H9 (cell line): Measurements from ENCODE around the gene AP3S2. TPM values are rescaled to one million over a fixed set of nuclear protein-coding genes. Genes with fewer than 3 reads are reported as not detected.

Source experiments
- DNase-seq: peaks from one replicate; pipeline ENCODE4 v3.0.0-alpha.2; 2017
- H2AFZ ChIP-seq: one replicate; pipeline ENCODE4 v1.6.1; 2013; ENCODE audit warnings: mild to moderate bottlenecking, low read length, control low read depth, moderate library complexity
- H2AK5ac ChIP-seq: 2 replicates; pipeline ENCODE4 v1.6.1; 2013; ENCODE audit warnings: low read length, control low read depth, mixed read lengths; ENCODE audit not compliant: insufficient read length
- H2BK120ac ChIP-seq: one replicate; pipeline ENCODE4 v1.6.1; 2013; ENCODE audit warnings: low read depth, mild to moderate bottlenecking, low read length, control low read depth, inconsistent platforms; ENCODE audit not compliant: poor library complexity, severe bottlenecking
- H2BK12ac ChIP-seq: 2 replicates; pipeline ENCODE4 v1.6.1; 2013; ENCODE audit warnings: low read length, control low read depth, mixed read lengths, low read depth; ENCODE audit not compliant: insufficient read length
- H2BK15ac ChIP-seq: 2 replicates; pipeline ENCODE4 v1.6.1; 2013; ENCODE audit warnings: low read depth, low read length, control low read depth
- H2BK20ac ChIP-seq: one replicate; pipeline ENCODE4 v1.6.1; 2013; ENCODE audit warnings: low read depth, mild to moderate bottlenecking, low read length, control low read depth, inconsistent platforms; ENCODE audit not compliant: poor library complexity, severe bottlenecking
- H2BK5ac ChIP-seq: 2 replicates; pipeline ENCODE4 v1.6.1; 2013; ENCODE audit warnings: low read length, control low read depth, mixed read lengths; ENCODE audit not compliant: insufficient read length
- H3K14ac ChIP-seq: 2 replicates; pipeline ENCODE4 v1.6.1; 2013; ENCODE audit warnings: low read length, control low read depth; ENCODE audit not compliant: insufficient read depth
- H3K18ac ChIP-seq: 2 replicates; pipeline ENCODE4 v1.6.1; 2013; ENCODE audit warnings: low read depth, mild to moderate bottlenecking, mixed read lengths, low read length, control low read depth; ENCODE audit not compliant: insufficient read length
- H3K23ac ChIP-seq: 2 replicates; pipeline ENCODE4 v1.6.1; 2013; ENCODE audit warnings: low read length, control low read depth, mixed read lengths, low read depth; ENCODE audit not compliant: insufficient read length
- H3K23me2 ChIP-seq: 2 replicates; pipeline ENCODE4 v1.6.1; 2013; ENCODE audit warnings: low read depth, mild to moderate bottlenecking, mixed read lengths, low read length, control low read depth; ENCODE audit not compliant: insufficient read length, poor library complexity, severe bottlenecking
- H3K27ac ChIP-seq: 2 replicates; pipeline ENCODE4 v1.5.1; 2013; ENCODE audit warnings: low read length, control low read depth, mixed read lengths, low read depth; ENCODE audit not compliant: insufficient read length
- H3K27me3 ChIP-seq: 2 replicates; pipeline ENCODE4 v1.6.1; 2013; ENCODE audit warnings: low read length, control low read depth, inconsistent platforms; ENCODE audit not compliant: insufficient read depth
- H3K4ac ChIP-seq: 2 replicates; pipeline ENCODE4 v1.6.1; 2013; ENCODE audit warnings: low read depth, mild to moderate bottlenecking, control low read depth, inconsistent platforms, low read length, moderate library complexity
- H3K4me1 ChIP-seq: 2 replicates; pipeline ENCODE4 v1.6.1; 2013; ENCODE audit warnings: low read length, control low read depth, inconsistent platforms; ENCODE audit not compliant: insufficient read depth
- H3K4me2 ChIP-seq: 2 replicates; pipeline ENCODE4 v1.6.1; 2013; ENCODE audit warnings: low read length, control low read depth, mixed read lengths; ENCODE audit not compliant: insufficient read length, insufficient read depth
- H3K56ac ChIP-seq: 2 replicates; pipeline ENCODE4 v1.6.1; 2013; ENCODE audit warnings: low read depth, mild to moderate bottlenecking, mixed read lengths, low read length, control low read depth; ENCODE audit not compliant: insufficient read length
- H3K79me1 ChIP-seq: 2 replicates; pipeline ENCODE4 v1.6.1; 2013; ENCODE audit warnings: low read depth, mild to moderate bottlenecking, moderate library complexity, low read length, control low read depth, inconsistent platforms; ENCODE audit not compliant: insufficient read depth, poor library complexity, severe bottlenecking
- H3K79me2 ChIP-seq: 2 replicates; pipeline ENCODE4 v1.6.1; 2013; ENCODE audit warnings: low read length, control low read depth, inconsistent platforms; ENCODE audit not compliant: insufficient read depth
- H3K9ac ChIP-seq: 2 replicates; pipeline ENCODE4 v1.6.1; 2013; ENCODE audit warnings: low read length, control low read depth, mixed read lengths; ENCODE audit not compliant: insufficient read length; ENCODE audit errors: extremely low read depth
- H3K9me3 ChIP-seq: one replicate; pipeline ENCODE4 v1.6.1; 2013; ENCODE audit warnings: low read depth, low read length, inconsistent platforms; ENCODE audit not compliant: control insufficient read depth
- H3T11ph ChIP-seq: one replicate; pipeline ENCODE4 v1.6.1; 2013; ENCODE audit warnings: mild to moderate bottlenecking, low read length, control low read depth, inconsistent platforms
- H4K20me1 ChIP-seq: one replicate; pipeline ENCODE4 v1.6.1; 2013; ENCODE audit not compliant: control insufficient read depth, insufficient read length, insufficient read depth
- H4K5ac ChIP-seq: 2 replicates; pipeline ENCODE4 v1.6.1; 2013; ENCODE audit warnings: low read depth, mild to moderate bottlenecking, mixed read lengths, low read length, control low read depth; ENCODE audit not compliant: insufficient read length
- H4K8ac ChIP-seq: replicated peaks from 2 replicates; pipeline ENCODE4 v1.6.1; 2013; ENCODE audit warnings: low read length, control low read depth, mixed read lengths, low read depth; ENCODE audit not compliant: insufficient read length
- H4K91ac ChIP-seq: 2 replicates; pipeline ENCODE4 v1.6.1; 2013; ENCODE audit warnings: low read depth, mild to moderate bottlenecking, moderate library complexity, mixed read lengths, low read length, control low read depth; ENCODE audit not compliant: insufficient read length
- H3K27ac Mint-ChIP-seq, 3 experiments: 2 replicates in 2 of 3; 3 replicates in 1 of 3; pipeline ENCODE4 v1.8.0; 2020 to 2021; ENCODE audit warnings: mixed read lengths in 3 of 3, mild to moderate bottlenecking in 1 of 3, moderate library complexity in 1 of 3
- H3K27me3 Mint-ChIP-seq: 2 replicates; pipeline ENCODE4 v1.8.0; 2021; ENCODE audit warnings: low read depth, mild to moderate bottlenecking, moderate library complexity, mixed read lengths
- H3K36me3 Mint-ChIP-seq, 3 experiments: 2 replicates in 2 of 3; 3 replicates in 1 of 3; pipeline ENCODE4 v1.8.0; 2020 to 2021; ENCODE audit warnings: low read depth in 3 of 3, mixed read lengths in 3 of 3; ENCODE audit not compliant: insufficient read depth in 1 of 3
- H3K4me1 Mint-ChIP-seq, 2 experiments: 2 replicates each; pipeline ENCODE4 v1.8.0; 2020; ENCODE audit warnings: mixed read lengths in 2 of 2
- H3K4me3 Mint-ChIP-seq, 2 experiments: 2 replicates in 1 of 2; 3 replicates in 1 of 2; pipeline ENCODE4 v1.8.0; 2020 to 2021; ENCODE audit warnings: mild to moderate bottlenecking in 2 of 2, mixed read lengths in 2 of 2, moderate library complexity in 1 of 2
- H3K9me3 Mint-ChIP-seq, 2 experiments: 2 replicates in 1 of 2; 3 replicates in 1 of 2; pipeline ENCODE4 v1.8.0; 2020; ENCODE audit warnings: mild to moderate bottlenecking in 2 of 2, mixed read lengths in 2 of 2, moderate library complexity in 1 of 2
- WGBS: extraction: QIAGEN DNeasy Blood & Tissue Kit; methylation state at CpG from one replicate; pipeline ENCODE4 v1.1.7; 2013; ENCODE audit warnings: missing lambda C conversion rate, low lambda C conversion rate, mixed read lengths; ENCODE audit not compliant: insufficient read length; ENCODE audit errors: extremely low coverage; 5-methylcytosine and 5-hydroxymethylcytosine counted together
- total RNA-seq: library from RNA; stranded (reverse); gene quantifications from 2 replicates; pipeline ENCODE4 v1.2.1, GENCODE V29; 2021
- TF ChIP-seq, protein P1 (sequence below): fragments of 200-600 bp; sonication (generic); conservative IDR thresholded peaks from 3 replicates; pipeline ENCODE4 v1.8.0; 2021; ENCODE audit warnings: antibody characterized with exemption, mild to moderate bottlenecking

AP3S2 gene
- total RNA-seq, 1 experiment from 2014 or later = 33.9 TPM

DNA sequence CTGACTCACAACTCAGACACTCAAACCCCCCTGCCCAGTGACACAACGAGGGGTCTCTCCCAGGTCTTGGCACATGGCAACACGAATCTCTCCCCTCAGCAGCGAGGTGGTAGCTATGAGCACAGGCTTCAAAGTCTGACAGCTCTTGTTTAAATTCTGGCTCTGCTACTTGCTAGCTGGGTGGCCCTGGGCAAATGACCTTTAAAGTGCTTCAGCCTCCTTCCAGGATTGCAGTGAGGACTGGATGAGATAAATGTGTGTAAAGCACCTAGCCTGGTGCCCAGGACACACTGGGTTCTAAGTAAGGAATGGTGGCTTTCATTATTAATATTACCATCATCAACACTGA, 56.0 kb downstream of the AP3S2 start:
- Histone ChIP-seq H2BK20ac (no peak overlapping the region), H4K5ac (no peak overlapping the region), H2BK12ac (no peak overlapping the region), H4K20me1 (no peaks in the 10 kb centered on the region), H2AK5ac (no peak overlapping the region), H2AFZ (no peak overlapping the region), H3K79me2 (no peaks in the 10 kb centered on the region), H3K18ac (no peak overlapping the region), H3K4me2 (no peak overlapping the region), H3K23me2 (no peaks in the 10 kb centered on the region), H2BK5ac (no peak overlapping the region), H3K4me1 (no peaks in the 10 kb centered on the region), H3K9ac (no peak overlapping the region), H3K9me3 (no peaks in the 10 kb centered on the region), H3K4ac (no peak overlapping the region), H4K8ac (no peak overlapping the region), H3T11ph (no peak overlapping the region), H3K14ac (no peak overlapping the region), H3K23ac (no peak overlapping the region), H3K56ac (no peak overlapping the region), H3K27ac (no peak overlapping the region), H3K27me3 (no peaks in the 10 kb centered on the region), H4K91ac (no peak overlapping the region), H3K79me1 (no peaks in the 10 kb centered on the region), H2BK15ac (no peak overlapping the region), H2BK120ac (no peak overlapping the region)
- Mint-ChIP-seq H3K27me3 (no peaks in the 10 kb centered on the region), H3K4me3 (no peak overlapping the region), H3K9me3 (no peaks in the 10 kb centered on the region), H3K4me1 (no peaks in the 10 kb centered on the region), H3K36me3 (peaks cover 5 to 49% (median 38%) of the 10 kb centered on the region in 3 experiments; a peak in 6 of 7 replicates), H3K27ac (no peak overlapping the region)
- TF ChIP-seq, protein P1, sequence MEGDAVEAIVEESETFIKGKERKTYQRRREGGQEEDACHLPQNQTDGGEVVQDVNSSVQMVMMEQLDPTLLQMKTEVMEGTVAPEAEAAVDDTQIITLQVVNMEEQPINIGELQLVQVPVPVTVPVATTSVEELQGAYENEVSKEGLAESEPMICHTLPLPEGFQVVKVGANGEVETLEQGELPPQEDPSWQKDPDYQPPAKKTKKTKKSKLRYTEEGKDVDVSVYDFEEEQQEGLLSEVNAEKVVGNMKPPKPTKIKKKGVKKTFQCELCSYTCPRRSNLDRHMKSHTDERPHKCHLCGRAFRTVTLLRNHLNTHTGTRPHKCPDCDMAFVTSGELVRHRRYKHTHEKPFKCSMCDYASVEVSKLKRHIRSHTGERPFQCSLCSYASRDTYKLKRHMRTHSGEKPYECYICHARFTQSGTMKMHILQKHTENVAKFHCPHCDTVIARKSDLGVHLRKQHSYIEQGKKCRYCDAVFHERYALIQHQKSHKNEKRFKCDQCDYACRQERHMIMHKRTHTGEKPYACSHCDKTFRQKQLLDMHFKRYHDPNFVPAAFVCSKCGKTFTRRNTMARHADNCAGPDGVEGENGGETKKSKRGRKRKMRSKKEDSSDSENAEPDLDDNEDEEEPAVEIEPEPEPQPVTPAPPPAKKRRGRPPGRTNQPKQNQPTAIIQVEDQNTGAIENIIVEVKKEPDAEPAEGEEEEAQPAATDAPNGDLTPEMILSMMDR = no peak
- DNase-seq = no peak
- WGBS = no CpG with 5 or more reads among the region's 3 CpGs
